ENCODE data around the gene PATJ. TPM values are rescaled to one million over a fixed set of nuclear protein-coding genes. Genes with fewer than 3 reads are reported as not detected.

Gene PATJ
- total RNA-seq, 1 donor from 2014 or later: 10.7 TPM

DNA sequence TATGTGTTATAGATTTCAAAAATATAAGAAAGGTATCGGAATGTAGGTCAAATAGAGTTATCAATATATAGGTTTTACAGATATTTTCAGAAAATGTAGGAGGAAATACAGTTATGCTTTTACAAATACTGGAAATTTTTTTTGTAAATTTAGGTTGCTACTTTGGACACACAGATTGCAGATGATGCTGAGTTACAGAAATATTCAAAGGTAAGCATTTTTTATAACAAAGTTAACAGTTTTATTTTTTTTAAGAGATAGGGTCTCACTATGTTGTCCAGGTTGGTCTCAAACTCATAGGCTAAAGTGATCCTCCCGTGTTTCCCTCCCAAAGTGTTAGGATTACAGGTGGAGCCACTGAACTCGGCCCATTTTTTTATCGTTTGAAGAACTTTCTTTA lies 66.0 kb downstream of the PATJ start:
- no peaks in the 10 kb centered on the region for H3K36me3 Mint-ChIP-seq (ENCODE audit: low read depth)
- peaks cover 11% of the 10 kb centered on the region for H3K4me1 Mint-ChIP-seq (ENCODE audit: low read depth)
- H3K27me3 Mint-ChIP-seq (ENCODE audit: low read depth): no peaks in the 10 kb centered on the region
- H3K27ac Mint-ChIP-seq (ENCODE audit: unreplicated experiment): no peak overlapping the region
- H3K4me3 Mint-ChIP-seq (ENCODE audit: unreplicated experiment): no peak overlapping the region
- DNase-seq (ENCODE audit: low spot score): no peak
- no peak for TF ChIP-seq CTCF (IDR thresholded peaks at IDR 0.05)
- H3K9me3 Mint-ChIP-seq (ENCODE audit: low read depth): no peaks in the 10 kb centered on the region

GRCh38 chr1:61808968-61809367 lies 66.7 kb downstream of the PATJ start:
- Mint-ChIP-seq H3K4me1 (ENCODE audit: low read depth) (peaks cover 11% of the 10 kb centered on the region), H3K27me3 (ENCODE audit: low read depth) (no peaks in the 10 kb centered on the region), H3K9me3 (ENCODE audit: low read depth) (no peaks in the 10 kb centered on the region), H3K4me3 (ENCODE audit: unreplicated experiment) (no peak overlapping the region), H3K27ac (ENCODE audit: unreplicated experiment) (peak overlapping the region; percentile 18), H3K36me3 (ENCODE audit: low read depth) (no peaks in the 10 kb centered on the region)
- DNase-seq (ENCODE audit: low spot score): no peak
- TF ChIP-seq CTCF (IDR thresholded peaks at IDR 0.05): no peak

DNA sequence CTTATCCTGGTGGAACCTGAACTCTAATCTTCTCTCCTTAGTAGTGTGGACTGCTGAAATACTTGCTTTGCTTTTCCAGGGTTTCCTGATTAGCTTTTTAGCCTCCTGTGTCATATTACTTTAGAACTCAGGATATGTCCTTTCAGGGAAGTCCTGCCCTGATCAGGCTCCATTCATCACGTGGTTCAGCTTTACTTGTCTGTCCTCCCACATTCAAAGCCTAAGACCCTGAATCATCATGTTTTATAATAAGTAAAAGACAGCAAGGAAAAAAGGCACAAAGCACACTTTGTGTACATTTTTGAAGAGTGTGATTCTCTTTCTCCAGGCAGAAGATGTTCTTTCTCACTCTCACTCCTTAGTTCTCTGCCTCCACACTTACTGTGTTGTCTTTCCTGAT lies 70.6 kb downstream of the PATJ start:
- Mint-ChIP-seq H3K9me3 (ENCODE audit: low read depth) (no peaks in the 10 kb centered on the region), H3K27ac (ENCODE audit: unreplicated experiment) (no peak overlapping the region), H3K4me1 (ENCODE audit: low read depth) (peaks cover 11% of the 10 kb centered on the region), H3K36me3 (ENCODE audit: low read depth) (no peaks in the 10 kb centered on the region), H3K27me3 (ENCODE audit: low read depth) (no peaks in the 10 kb centered on the region), H3K4me3 (ENCODE audit: unreplicated experiment) (no peak overlapping the region)
- no peak for TF ChIP-seq CTCF (IDR thresholded peaks at IDR 0.05)
- DNase-seq (ENCODE audit: low spot score): no peak

GRCh38 chr1:61816191-61816590 lies 73.9 kb downstream of the PATJ start:
- no peak for TF ChIP-seq CTCF (IDR thresholded peaks at IDR 0.05)
- DNase-seq (ENCODE audit: low spot score): no peak
- Mint-ChIP-seq H3K27ac (ENCODE audit: unreplicated experiment) (no peak overlapping the region), H3K27me3 (ENCODE audit: low read depth) (no peaks in the 10 kb centered on the region), H3K9me3 (ENCODE audit: low read depth) (no peaks in the 10 kb centered on the region), H3K4me1 (ENCODE audit: low read depth) (peaks cover 4% of the 10 kb centered on the region), H3K36me3 (ENCODE audit: low read depth) (peaks cover 2% of the 10 kb centered on the region), H3K4me3 (ENCODE audit: unreplicated experiment) (no peak overlapping the region)

DNA sequence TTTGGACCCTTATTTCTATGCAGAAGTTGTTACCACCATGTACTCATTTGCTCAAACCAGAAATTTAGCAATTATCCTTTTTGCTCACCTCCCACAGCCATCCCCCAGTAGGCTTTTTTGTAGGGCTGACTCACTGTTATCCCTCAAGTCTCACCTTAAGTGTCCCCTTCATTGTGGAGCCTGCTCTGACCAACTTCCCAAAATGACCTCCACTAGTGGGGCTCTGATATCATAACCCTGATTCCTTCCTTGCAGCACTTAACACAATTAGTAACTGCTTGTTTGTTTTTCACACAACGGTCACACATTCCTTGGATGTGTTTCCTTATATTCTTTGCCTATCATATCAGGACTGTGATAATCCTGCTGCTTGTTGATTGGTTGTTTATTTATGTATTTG lies 76.7 kb downstream of the PATJ start:
- Mint-ChIP-seq H3K27me3 (ENCODE audit: low read depth) (no peaks in the 10 kb centered on the region), H3K4me3 (ENCODE audit: unreplicated experiment) (no peak overlapping the region), H3K9me3 (ENCODE audit: low read depth) (no peaks in the 10 kb centered on the region), H3K4me1 (ENCODE audit: low read depth) (no peaks in the 10 kb centered on the region), H3K36me3 (ENCODE audit: low read depth) (peaks cover 2% of the 10 kb centered on the region), H3K27ac (ENCODE audit: unreplicated experiment) (no peak overlapping the region)
- no peak for DNase-seq (ENCODE audit: low spot score)
- no peak for TF ChIP-seq CTCF (IDR thresholded peaks at IDR 0.05)
